BLaER1 treated with 17β-estradiol and CSF1 and Interleukin-3, amounts not matched to agents 10 nM and 100 nM (cell line): Measurements from ENCODE around the gene GSK3A.

Source experiments
- H3K27ac ChIP-seq, 11 experiments: shearing (Covaris generic); formaldehyde crosslinking; 2 replicates each; pipeline ENCODE4 v1.8.1; 2022
- H3K27me3 ChIP-seq, 11 experiments: shearing (Covaris generic); formaldehyde crosslinking; 2 replicates each; pipeline ENCODE4 v1.8.1; 2022
- H3K36me3 ChIP-seq, 11 experiments: shearing (Covaris generic); formaldehyde crosslinking; 2 replicates each; pipeline ENCODE4 v1.8.1; 2022
- H3K4me1 ChIP-seq, 10 experiments: shearing (Covaris generic); formaldehyde crosslinking; 2 replicates each; pipeline ENCODE4 v1.8.1; 2022
- H3K4me2 ChIP-seq, 11 experiments: shearing (Covaris generic); formaldehyde crosslinking; 2 replicates each; pipeline ENCODE4 v1.8.1; 2022
- H3K4me3 ChIP-seq, 10 experiments: shearing (Covaris generic); formaldehyde crosslinking; 2 replicates each; pipeline ENCODE4 v1.8.1; 2022
- H3K9ac ChIP-seq, 11 experiments: shearing (Covaris generic); formaldehyde crosslinking; 2 replicates each; pipeline ENCODE4 v1.8.1; 2022
- H3K9me3 ChIP-seq, 11 experiments: shearing (Covaris generic); formaldehyde crosslinking; replicated peaks in 1 of 11; 2 replicates each; pipeline ENCODE4 v1.8.1; 2022
- H4K20me1 ChIP-seq, 11 experiments: shearing (Covaris generic); formaldehyde crosslinking; 2 replicates each; pipeline ENCODE4 v1.8.1; 2022
- Cebpa-rat ChIP-seq, 11 experiments: shearing (Covaris generic); IDR thresholded peaks; 2 replicates each; pipeline ENCODE4 v1.8.1; 2022

The GSK3A gene

DNA sequence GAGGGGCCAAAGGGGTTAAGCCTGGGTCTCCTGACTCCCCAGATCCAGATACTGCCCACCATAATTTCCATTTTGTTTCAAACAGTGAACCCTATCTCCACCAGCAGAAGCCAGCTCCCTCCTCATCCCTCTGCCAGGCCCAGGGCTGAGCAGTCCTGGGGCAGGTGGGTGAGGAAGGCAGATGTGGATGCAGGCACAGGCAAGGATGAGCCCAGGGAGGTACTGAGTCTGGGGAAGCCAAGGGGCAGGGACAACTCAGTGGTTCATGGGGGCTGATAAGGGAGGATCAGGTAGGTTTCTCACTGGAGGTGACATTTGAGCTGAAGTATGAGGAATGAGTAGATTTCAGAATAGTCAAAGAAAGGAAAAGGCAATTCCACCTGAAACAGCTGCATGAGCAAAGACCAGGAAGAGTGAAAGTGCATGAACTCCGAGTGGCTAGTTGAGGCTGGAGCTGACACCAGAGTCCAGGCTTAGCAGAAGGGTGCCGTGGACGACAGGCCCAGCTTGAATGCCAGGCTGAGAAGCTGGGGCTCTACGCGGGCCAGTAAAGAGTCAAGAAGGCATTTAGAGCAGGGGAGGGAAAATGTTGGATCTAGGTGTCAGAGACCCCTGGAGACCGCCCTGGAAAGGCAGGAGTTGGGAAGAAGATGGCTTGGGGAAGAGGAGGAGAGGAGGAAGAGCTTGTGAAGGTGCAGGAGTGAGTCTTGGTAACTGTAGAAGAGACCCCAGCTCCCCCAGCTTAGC is 36.9 kb upstream of the GSK3A start:
- Histone ChIP-seq H3K27ac (peak overlapping the region; percentile 40 to 85 (median 75); a peak in 21 of 22 replicates), H3K4me3 (peak overlapping the region; percentile 67 to 84 (median 72)), H3K4me2 (peak overlapping the region; percentile 90 to 100 (median 97)), H3K36me3 (peaks cover 10 to 38% (median 17%) of the 10 kb centered on the region in 11 experiments), H4K20me1 (peaks cover 24 to 70% (median 47%) of the 10 kb centered on the region in 11 experiments; a peak in 17 of 22 replicates), H3K9ac (peak overlapping the region; percentile 76 to 86 (median 80)), H3K9me3 (no peaks in the 10 kb centered on the region), H3K27me3 (no peaks in the 10 kb centered on the region), H3K4me1 (peaks cover 65 to 81% (median 79%) of the 10 kb centered on the region in 10 experiments)
- TF ChIP-seq Cebpa-rat (IDR thresholded peaks at IDR 0.05): no peak

DNA sequence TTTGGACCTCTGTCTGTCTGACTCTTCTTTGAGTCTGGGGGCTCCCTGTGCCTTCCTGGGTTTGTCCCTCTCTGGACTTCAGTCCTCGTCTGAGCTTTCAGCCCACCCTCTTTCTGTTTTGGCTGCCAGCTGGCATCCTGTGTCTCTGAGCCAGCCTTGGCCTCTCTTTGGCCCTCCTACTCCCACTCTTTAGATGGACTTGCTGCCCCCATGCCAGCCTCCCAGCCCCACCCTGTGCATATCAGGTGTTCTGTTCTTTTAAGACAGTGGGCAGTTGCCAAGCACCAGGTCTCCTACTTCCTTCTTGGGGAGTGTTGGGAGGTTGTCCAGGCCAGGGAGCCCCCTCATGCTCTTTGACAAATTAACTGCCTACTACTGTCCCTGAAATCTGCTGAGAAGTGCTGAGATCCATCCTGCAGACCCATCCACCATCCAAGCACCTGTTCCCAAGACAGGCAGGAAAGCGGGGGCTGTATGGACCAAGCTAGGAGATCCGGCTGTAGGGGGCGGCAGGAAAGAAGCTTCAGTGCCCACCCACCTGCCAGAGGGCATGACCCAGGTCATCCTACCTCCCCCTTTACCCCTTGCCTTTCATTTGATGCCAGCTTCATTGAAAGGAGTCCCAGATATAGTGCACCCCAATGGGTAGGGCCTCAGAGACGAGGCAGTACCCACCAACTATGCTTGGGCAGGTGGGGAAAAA is 36.2 kb upstream of the GSK3A start:
- peak overlapping the region; percentile 90 to 100 (median 97) for H3K4me2 ChIP-seq
- H3K4me1 ChIP-seq: peaks cover 65 to 87% (median 83%) of the 10 kb centered on the region in 10 experiments
- H3K27ac ChIP-seq: peak overlapping the region in 10 of 11 experiments; percentile 33 to 85 (median 74); a peak in 18 of 22 replicates
- no peaks in the 10 kb centered on the region for H3K27me3 ChIP-seq
- TF ChIP-seq Cebpa-rat (IDR thresholded peaks at IDR 0.05): no peak
- no peaks in the 10 kb centered on the region for H3K9me3 ChIP-seq
- H3K4me3 ChIP-seq: peak overlapping the region in 6 of 10 experiments; percentile 67 to 77 (median 72); a peak in 8 of 20 replicates
- peak overlapping the region; percentile 76 to 86 (median 80); a peak in 21 of 22 replicates for H3K9ac ChIP-seq
- peaks cover 18 to 45% (median 24%) of the 10 kb centered on the region in 11 experiments for H3K36me3 ChIP-seq
- peaks cover 24 to 77% (median 54%) of the 10 kb centered on the region in 11 experiments; a peak in 17 of 22 replicates for H4K20me1 ChIP-seq

DNA sequence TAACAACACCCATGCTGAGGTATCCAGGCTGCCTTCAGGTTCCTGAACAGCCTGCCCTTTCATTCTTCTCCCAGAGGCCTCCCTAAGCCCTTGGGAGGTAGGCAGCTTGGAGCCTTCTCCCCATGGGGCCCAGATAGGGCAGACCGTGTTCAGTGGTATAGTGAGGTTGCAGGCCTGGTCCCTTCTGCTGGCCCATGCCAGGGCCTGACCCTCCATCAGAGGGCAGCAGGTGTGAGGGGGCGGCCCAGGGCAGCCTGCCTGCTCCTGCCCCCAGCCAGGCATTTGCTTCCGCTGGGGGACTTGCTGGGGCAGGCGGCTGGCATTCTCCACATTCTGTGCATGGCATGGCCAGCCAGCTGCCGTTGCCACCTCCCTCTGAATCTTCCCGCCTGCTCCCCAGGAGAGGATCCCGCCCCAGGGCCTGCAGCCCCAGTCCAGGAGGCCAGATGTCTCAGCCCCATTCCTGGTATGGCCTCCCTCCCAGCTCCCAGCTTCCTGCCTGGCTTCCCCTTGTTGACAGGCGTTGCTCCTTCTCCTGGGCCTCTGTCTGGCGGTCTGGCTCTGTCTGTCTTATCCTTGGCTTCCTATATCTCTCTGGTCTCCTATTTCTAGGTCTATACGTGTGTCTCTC is 35.5 kb upstream of the GSK3A start:
- Histone ChIP-seq H4K20me1 (peaks cover 20 to 77% (median 54%) of the 10 kb centered on the region in 11 experiments; a peak in 17 of 22 replicates), H3K27ac (peak overlapping the region in 10 of 11 experiments; percentile 10 to 85 (median 39); a peak in 16 of 22 replicates), H3K9me3 (no peaks in the 10 kb centered on the region), H3K36me3 (peaks cover 24 to 52% (median 31%) of the 10 kb centered on the region in 11 experiments), H3K4me1 (peaks cover 59 to 84% (median 76%) of the 10 kb centered on the region in 10 experiments), H3K4me2 (peak overlapping the region; percentile 90 to 100 (median 97)), H3K27me3 (no peaks in the 10 kb centered on the region), H3K9ac (peak overlapping the region; percentile 31 to 84 (median 80); a peak in 19 of 22 replicates), H3K4me3 (peak overlapping the region in 1 of 10 experiments; percentile 72; a peak in 1 of 20 replicates)
- TF ChIP-seq Cebpa-rat (IDR thresholded peaks at IDR 0.05): no peak

DNA sequence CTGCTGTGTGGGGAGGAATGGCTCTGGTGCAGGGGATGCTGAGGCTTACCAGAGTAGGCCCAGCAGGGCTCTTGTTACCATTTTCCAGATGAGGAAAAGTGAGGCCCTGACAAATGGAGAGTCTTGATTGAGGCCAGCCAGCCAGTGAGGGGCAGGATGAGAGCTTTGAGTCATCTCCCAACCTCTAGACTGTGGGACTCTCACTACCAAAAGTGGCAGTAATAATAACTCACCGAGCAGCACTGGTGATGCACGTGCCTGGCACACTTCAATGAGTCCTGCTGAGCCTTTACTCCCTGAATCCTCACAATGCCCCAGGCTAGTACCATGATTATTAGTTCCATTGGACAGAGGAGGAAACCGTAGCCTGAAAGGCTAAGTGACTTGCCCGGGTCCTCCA is 34.4 kb upstream of the GSK3A start:
- TF ChIP-seq Cebpa-rat (IDR thresholded peaks at IDR 0.05): no peak
- peaks cover 13 to 84% (median 49%) of the 10 kb centered on the region in 11 experiments; a peak in 17 of 22 replicates for H4K20me1 ChIP-seq
- H3K9me3 ChIP-seq: no peaks in the 10 kb centered on the region
- H3K27ac ChIP-seq: peak overlapping the region in 2 of 11 experiments; percentile 20 to 33; a peak in 2 of 22 replicates
- peak overlapping the region in 9 of 11 experiments; percentile 90 to 100 (median 98); a peak in 11 of 22 replicates for H3K4me2 ChIP-seq
- no peaks in the 10 kb centered on the region for H3K27me3 ChIP-seq
- H3K4me3 ChIP-seq: no peak overlapping the region
- peaks cover 48 to 76% (median 69%) of the 10 kb centered on the region in 10 experiments for H3K4me1 ChIP-seq
- H3K36me3 ChIP-seq: peaks cover 36 to 63% (median 42%) of the 10 kb centered on the region in 11 experiments
- peak overlapping the region in 7 of 11 experiments; percentile 11 to 83 (median 80); a peak in 11 of 22 replicates for H3K9ac ChIP-seq

DNA sequence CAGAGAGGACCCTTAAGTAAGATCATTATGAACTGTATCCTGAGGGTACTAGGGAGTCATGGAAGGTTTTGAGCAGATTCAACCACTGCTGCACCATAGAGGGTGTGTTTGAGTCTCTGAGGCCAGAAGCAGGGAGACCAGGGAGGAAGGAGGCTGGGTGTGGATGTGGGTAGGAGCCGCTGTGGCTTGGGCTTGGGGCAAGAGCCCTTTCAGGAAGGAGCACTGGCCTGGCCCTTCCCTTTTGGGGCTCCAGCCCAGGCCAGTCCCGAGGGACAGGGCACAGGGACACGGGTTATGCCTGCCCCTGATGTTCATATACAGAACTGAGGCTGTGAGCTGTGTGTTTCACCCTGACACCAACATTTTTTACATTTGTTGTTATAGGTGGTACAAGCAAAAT is 33.9 kb upstream of the GSK3A start:
- Histone ChIP-seq H3K4me1 (peaks cover 46 to 76% (median 69%) of the 10 kb centered on the region in 10 experiments), H4K20me1 (peaks cover 9 to 90% (median 48%) of the 10 kb centered on the region in 11 experiments; a peak in 17 of 22 replicates), H3K27ac (peak overlapping the region in 2 of 11 experiments; percentile 20 to 33; a peak in 2 of 22 replicates), H3K9me3 (no peaks in the 10 kb centered on the region), H3K4me3 (no peak overlapping the region), H3K36me3 (peaks cover 38 to 68% (median 45%) of the 10 kb centered on the region in 11 experiments), H3K27me3 (no peaks in the 10 kb centered on the region), H3K4me2 (peak overlapping the region in 8 of 11 experiments; percentile 8 to 100 (median 96); a peak in 11 of 22 replicates), H3K9ac (peak overlapping the region in 8 of 11 experiments; percentile 5 to 80 (median 32); a peak in 11 of 22 replicates)
- no peak for TF ChIP-seq Cebpa-rat (IDR thresholded peaks at IDR 0.05)

DNA sequence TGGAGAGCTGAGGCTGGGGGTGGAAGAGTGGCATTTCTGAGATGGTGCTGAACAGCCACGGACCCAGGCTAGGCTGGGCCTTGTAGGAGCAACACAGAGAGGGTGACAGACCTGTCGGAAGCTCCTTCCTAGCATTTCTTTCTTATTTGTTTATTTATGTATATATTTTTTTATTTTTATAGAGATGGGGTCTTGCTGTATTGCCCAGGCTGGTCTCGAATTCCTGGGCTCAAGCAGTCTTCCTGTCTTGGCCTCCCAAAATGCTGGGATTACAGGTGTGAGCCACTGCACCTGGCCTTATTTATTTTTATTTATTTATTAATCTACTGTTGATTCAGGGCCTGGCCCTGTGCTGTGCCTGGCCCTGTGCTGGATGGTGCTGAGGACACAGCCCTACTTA is 33.1 kb upstream of the GSK3A start:
- peak overlapping the region in 1 of 11 experiments; percentile 33; a peak in 1 of 22 replicates for H3K27ac ChIP-seq
- peaks cover 7 to 92% (median 47%) of the 10 kb centered on the region in 11 experiments; a peak in 17 of 22 replicates for H4K20me1 ChIP-seq
- peaks cover 51 to 81% (median 73%) of the 10 kb centered on the region in 10 experiments for H3K4me1 ChIP-seq
- no peak overlapping the region for H3K4me3 ChIP-seq
- peak overlapping the region in 7 of 11 experiments; percentile 12 to 100 (median 98); a peak in 10 of 22 replicates for H3K4me2 ChIP-seq
- H3K36me3 ChIP-seq: peaks cover 38 to 69% (median 45%) of the 10 kb centered on the region in 11 experiments
- no peaks in the 10 kb centered on the region for H3K9me3 ChIP-seq
- TF ChIP-seq Cebpa-rat (IDR thresholded peaks at IDR 0.05): no peak
- peak overlapping the region in 10 of 11 experiments; percentile 5 to 80 (median 32); a peak in 13 of 22 replicates for H3K9ac ChIP-seq
- no peaks in the 10 kb centered on the region for H3K27me3 ChIP-seq

DNA sequence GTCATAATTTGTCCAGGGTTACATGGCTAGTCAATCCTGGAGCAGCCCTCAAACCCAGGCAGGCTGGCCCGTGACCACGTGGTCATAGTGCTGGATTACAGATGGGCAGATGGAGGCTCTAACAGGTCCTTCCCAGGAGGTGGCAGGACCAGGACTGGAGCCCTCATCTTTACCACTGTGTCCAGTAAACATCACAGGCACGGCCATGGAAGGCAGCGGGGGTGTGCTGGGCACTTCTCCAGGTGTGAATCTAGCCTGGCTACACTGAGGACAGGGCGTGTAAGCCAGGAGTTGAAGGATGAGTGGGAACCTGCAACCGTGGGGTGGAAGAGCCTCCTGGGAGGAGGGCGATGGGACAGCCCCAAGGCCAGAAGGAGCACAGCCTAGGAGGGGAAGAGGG is 32.7 kb upstream of the GSK3A start:
- peak overlapping the region in 6 of 11 experiments; percentile 12 to 100 (median 93); a peak in 9 of 22 replicates for H3K4me2 ChIP-seq
- H3K36me3 ChIP-seq: peaks cover 38 to 69% (median 45%) of the 10 kb centered on the region in 11 experiments
- peak overlapping the region in 10 of 11 experiments; percentile 7 to 80 (median 32); a peak in 10 of 22 replicates for H3K9ac ChIP-seq
- peaks cover 7 to 90% (median 47%) of the 10 kb centered on the region in 11 experiments; a peak in 17 of 22 replicates for H4K20me1 ChIP-seq
- no peaks in the 10 kb centered on the region for H3K9me3 ChIP-seq
- no peak overlapping the region for H3K4me3 ChIP-seq
- H3K27me3 ChIP-seq: no peaks in the 10 kb centered on the region
- no peak for TF ChIP-seq Cebpa-rat (IDR thresholded peaks at IDR 0.05)
- H3K4me1 ChIP-seq: peaks cover 55 to 85% (median 75%) of the 10 kb centered on the region in 10 experiments
- H3K27ac ChIP-seq: no peak overlapping the region; a peak in 1 of 22 replicates
